Skin epidermis (tissue), 12 donors: ENCODE results near the gene FAM227B.

Source experiments
- H3K27ac ChIP-seq, 21 experiments: fragments of 200-600 bp; sonication (generic) in 11 of 21; one replicate each; pipeline ENCODE4 v1.5.0; 2020; ENCODE audit warnings: mild to moderate bottlenecking in 3 of 21, inconsistent platforms in 2 of 21, moderate library complexity in 2 of 21
- H3K4me3 ChIP-seq, 7 experiments: fragments of 200-600 bp; sonication (generic) in 2 of 7; one replicate each; pipeline ENCODE4 v1.5.0; 2020; ENCODE audit warnings: inconsistent platforms in 2 of 7, mild to moderate bottlenecking in 2 of 7, moderate library complexity in 1 of 7

FAM227B gene

GRCh38 chr15:49456166-49456565 is 164.5 kb downstream of the FAM227B start:
- no peak overlapping the region for H3K4me3 ChIP-seq
- H3K27ac ChIP-seq: no peak overlapping the region

GRCh38 chr15:49452595-49452994 is 168.0 kb downstream of the FAM227B start:
- Histone ChIP-seq H3K4me3 (no peak overlapping the region), H3K27ac (no peak overlapping the region)

GRCh38 chr15:49441816-49442215 is 178.8 kb downstream of the FAM227B start:
- no peak overlapping the region for H3K4me3 ChIP-seq
- H3K27ac ChIP-seq: no peak overlapping the region

GRCh38 chr15:49441356-49441755 is 179.3 kb downstream of the FAM227B start:
- Histone ChIP-seq H3K27ac (no peak overlapping the region), H3K4me3 (no peak overlapping the region)

GRCh38 chr15:49439678-49440395 is 180.8 kb downstream of the FAM227B start:
- H3K4me3 ChIP-seq: no peak overlapping the region
- H3K27ac ChIP-seq: peak overlapping the region in 2 of 21 experiments; percentile 24 to 33

- Histone ChIP-seq H3K27ac (peak overlapping the region in 2 of 21 experiments; percentile 24 to 33), H3K4me3 (no peak overlapping the region)
These were observed 181.5 kb downstream of the FAM227B start for GRCh38 chr15:49438962-49439631.

- H3K27ac ChIP-seq: no peak overlapping the region
These were observed 183.9 kb downstream of the FAM227B start for GRCh38 chr15:49436751-49437150.

GRCh38 chr15:49435174-49435573 is 185.4 kb downstream of the FAM227B start:
- no peak overlapping the region for H3K27ac ChIP-seq
- no peak overlapping the region for H3K4me3 ChIP-seq

More at GRCh38 chr15:49436751-49437150, 183.9 kb downstream of the FAM227B start:
- H3K4me3 ChIP-seq: no peak overlapping the region

- Histone ChIP-seq H3K27ac (peak overlapping the region in 1 of 21 experiments; percentile 7), H3K4me3 (no peak overlapping the region)
These were observed 190.6 kb downstream of the FAM227B start for GRCh38 chr15:49430046-49430445.

GRCh38 chr15:49428409-49429095 is 192.1 kb downstream of the FAM227B start:
- H3K4me3 ChIP-seq: peak overlapping the region in 1 of 7 experiments; percentile 12

GRCh38 chr15:49427372-49427771 is 193.2 kb downstream of the FAM227B start:
- H3K27ac ChIP-seq: peak overlapping the region in 4 of 21 experiments; percentile 7 to 59 (median 41)

More at GRCh38 chr15:49428409-49429095, 192.1 kb downstream of the FAM227B start:
- H3K27ac ChIP-seq: peak overlapping the region in 4 of 21 experiments; percentile 13 to 59 (median 28)

GRCh38 chr15:49424954-49425353 is 195.7 kb downstream of the FAM227B start:
- Histone ChIP-seq H3K27ac (peak overlapping the region in 7 of 21 experiments; percentile 2 to 70 (median 45)), H3K4me3 (peak overlapping the region in 4 of 7 experiments; percentile 3 to 31 (median 13))

More at GRCh38 chr15:49427372-49427771, 193.2 kb downstream of the FAM227B start:
- H3K4me3 ChIP-seq: peak overlapping the region in 1 of 7 experiments; percentile 19

GRCh38 chr15:49423901-49424550 is 196.6 kb downstream of the FAM227B start:
- Histone ChIP-seq H3K27ac (peak overlapping the region in 15 of 21 experiments; percentile 2 to 70 (median 55)), H3K4me3 (peak overlapping the region; percentile 0 to 31 (median 11))

GRCh38 chr15:49423021-49423420 is 197.6 kb downstream of the FAM227B start, which contains the start of gene FGF7:
FGF7 (plus strand) TSS chr15:49423242; CDS start chr15:49424298, 1,056 bp downstream.
- Histone ChIP-seq H3K4me3 (peak within 1 kb of the TSS in 5 of 7 experiments; percentile 0 to 31 (median 16)), H3K27ac (peak within 1 kb of the TSS in 16 of 21 experiments; percentile 2 to 70 (median 52))

- Histone ChIP-seq H3K4me3 (peak overlapping the region in 1 of 7 experiments; percentile 12), H3K27ac (peak overlapping the region in 4 of 21 experiments; percentile 12 to 69 (median 28))
These were observed 198.6 kb downstream of the FAM227B start for GRCh38 chr15:49421991-49422390.

GRCh38 chr15:49418811-49419210 is 201.8 kb downstream of the FAM227B start:
- no peak overlapping the region for H3K27ac ChIP-seq

GRCh38 chr15:49415638-49416037 is 205.0 kb downstream of the FAM227B start:
- no peak overlapping the region for H3K4me3 ChIP-seq
- H3K27ac ChIP-seq: no peak overlapping the region

More at GRCh38 chr15:49418811-49419210, 201.8 kb downstream of the FAM227B start:
- no peak overlapping the region for H3K4me3 ChIP-seq

GRCh38 chr15:49415149-49415548 is 205.5 kb downstream of the FAM227B start:
- Histone ChIP-seq H3K27ac (no peak overlapping the region), H3K4me3 (no peak overlapping the region)

- no peak overlapping the region for H3K4me3 ChIP-seq
- H3K27ac ChIP-seq: no peak overlapping the region
These were observed 207.8 kb downstream of the FAM227B start for GRCh38 chr15:49412797-49413196.
